Lower leg skin (tissue), 4 donors: Measurements from ENCODE around the gene TIPARP. TPM values are rescaled to one million over a fixed set of nuclear protein-coding genes. Genes with fewer than 3 reads are reported as not detected.
"Not testable (repeated sequence)": the region's sequence is repeated elsewhere in the genome, so short reads cannot be mapped to it uniquely, and the experiment has no call there.

Experiments
- DNase-seq, 2 donors: peaks; one replicate each; pipeline ENCODE4 v3.0.0-alpha.2; 2019; ENCODE audit warnings: low spot score in 2 of 2
- H3K4me3 ChIP-seq: fragments of 200-600 bp; sonication (generic); 2 replicates; pipeline ENCODE4 v1.5.1; 2017; ENCODE audit warnings: mild to moderate bottlenecking, low read depth; ENCODE audit not compliant: poor library complexity, severe bottlenecking
- CTCF ChIP-seq, 3 donors: fragments of 450-650 bp; IDR thresholded peaks; one replicate each; pipeline ENCODE4 v1.5.1; 2016; ENCODE audit warnings: antibody characterized with exemption in 3 of 3, mild to moderate bottlenecking in 3 of 3, moderate library complexity in 2 of 3
- POLR2A ChIP-seq, 2 donors: fragments of 450-650 bp; IDR thresholded peaks; one replicate each; pipeline ENCODE4 v1.6.1; 2016 to 2017; ENCODE audit warnings: antibody characterized with exemption in 2 of 2, mild to moderate bottlenecking in 1 of 2, moderate library complexity in 1 of 2
- WGBS, 2 donors: methylation state at CpG; one replicate each; pipeline ENCODE4 v1.1.5; 2018; 5-methylcytosine and 5-hydroxymethylcytosine counted together
- intact Hi-C: fragments of 100-400 bp; cut with DNase I; formaldehyde crosslinking; loops from one replicate; pipeline ENCODE4 v1.15.0; 2023; ENCODE audit warnings: low total_unique reads
- total RNA-seq, 4 donors: library from RNA; depleted of rRNA; stranded (reverse); fragments of >200 nt; gene quantifications; one replicate each; pipeline ENCODE4 v1.1.0, GENCODE V29; 2016

Gene TIPARP
- total RNA-seq, 4 donors from 2014 or later: 59.1 to 70.3 (median 68.5) TPM

- DNase-seq: no peak
- no peak overlapping the region for H3K4me3 ChIP-seq
- intact Hi-C loops: no loop called here
- 92 to 93% methylated on average over 1 of the region's 1 CpG for WGBS, 2 donors
- TF ChIP-seq CTCF (IDR thresholded peaks at IDR 0.05) (no peak), POLR2A (IDR thresholded peaks at IDR 0.05) (no peak)
These were observed 36.7 kb downstream of the TIPARP start for GRCh38 chr3:156711113-156711512.

GRCh38 chr3:156711944-156712343 lies 37.6 kb downstream of the TIPARP start:
- intact Hi-C loops, H3K4me3 ChIP-seq, DNase-seq: not testable (repeated sequence)
- 88 to 96% methylated on average over 4 of the region's 4 CpGs for WGBS, 2 donors

- 82% methylated on average over 6 of the region's 6 CpGs for WGBS, 2 donors
- TF ChIP-seq POLR2A (IDR thresholded peaks at IDR 0.05) (no peak), CTCF (IDR thresholded peaks at IDR 0.05) (no peak)
- intact Hi-C loops: no loop called here
- DNase-seq: no peak
- H3K4me3 ChIP-seq: no peak overlapping the region
These were observed 41.9 kb downstream of the TIPARP start for GRCh38 chr3:156716105-156716862.

GRCh38 chr3:156718622-156719306 lies 44.4 kb downstream of the TIPARP start:
- no peak overlapping the region for H3K4me3 ChIP-seq
- intact Hi-C loops: no loop called here
- no peak for DNase-seq
- WGBS, 2 donors: 72 to 80% methylated on average over 3 of the region's 3 CpGs
- no peak for TF ChIP-seq POLR2A (IDR thresholded peaks at IDR 0.05)
- TF ChIP-seq CTCF (IDR thresholded peaks at IDR 0.05): no peak

GRCh38 chr3:156720826-156721225 lies 46.4 kb downstream of the TIPARP start:
- intact Hi-C loops: no loop called here
- H3K4me3 ChIP-seq: no peak overlapping the region
- DNase-seq: no peak
- WGBS, 2 donors: 63 to 72% methylated on average over 2 of the region's 2 CpGs
- no peak for TF ChIP-seq CTCF (IDR thresholded peaks at IDR 0.05)
- no peak for TF ChIP-seq POLR2A (IDR thresholded peaks at IDR 0.05)

- TF ChIP-seq POLR2A (IDR thresholded peaks at IDR 0.05): no peak
- TF ChIP-seq CTCF (IDR thresholded peaks at IDR 0.05): no peak
- no peak for DNase-seq
- intact Hi-C loops: no loop called here
- H3K4me3 ChIP-seq: no peak overlapping the region
- 85 to 93% methylated on average over 2 of the region's 2 CpGs for WGBS, 2 donors
These were observed 47.6 kb downstream of the TIPARP start for GRCh38 chr3:156721687-156722618.
